Neural progenitor cell (in vitro differentiated cells): ENCODE measurements around the gene CATSPERB.

Experiments used
- CTCF ChIP-seq: fragments of 200-600 bp; sonication (generic); IDR thresholded peaks from 2 replicates; pipeline ENCODE4 v1.5.1; 2017; ENCODE audit warnings: antibody characterized with exemption, mild to moderate bottlenecking
- EZH2 ChIP-seq: fragments of 200-600 bp; sonication (generic); IDR thresholded peaks from 2 replicates; pipeline ENCODE4 v1.6.1; 2017; ENCODE audit warnings: antibody characterized with exemption, mild to moderate bottlenecking, moderate library complexity
- EZH2phosphoT487 ChIP-seq: fragments of 200-600 bp; sonication (generic); IDR thresholded peaks from 2 replicates; pipeline ENCODE4 v1.6.1; 2017; ENCODE audit warnings: antibody characterized with exemption

GRCh38 chr14:91573894-91574837 lies 157.7 kb downstream of the CATSPERB start:
- TF ChIP-seq CTCF (no peak), EZH2 (peak; percentile 55), EZH2phosphoT487 (peak; percentile 69)
